SU-DHL-6 (cell line): Measurements from ENCODE around the gene FMN1.
"Not testable (repeated sequence)": the region's sequence is repeated elsewhere in the genome, so short reads cannot be mapped to it uniquely, and the experiment has no call there.

Experiments used
- H2AFZ ChIP-seq: fragments of 200-600 bp; sonication (generic); 2 replicates; pipeline ENCODE4 v1.6.1; 2014; ENCODE audit warnings: low read depth, mild to moderate bottlenecking, moderate library complexity, mixed read lengths, antibody characterized with exemption, low read length; ENCODE audit not compliant: severe bottlenecking
- H3F3A ChIP-seq: fragments of 200-600 bp; shearing (Covaris generic); 2 replicates; pipeline ENCODE4 v1.6.0; 2016; ENCODE audit warnings: antibody characterized with exemption, mild to moderate bottlenecking; ENCODE audit not compliant: insufficient read depth
- H3K27ac ChIP-seq: fragments of 200-600 bp; sonication (generic); 2 replicates; pipeline ENCODE4 v1.5.1; 2016; ENCODE audit warnings: low read depth, mild to moderate bottlenecking, low read length, moderate library complexity, mixed read lengths
- H3K27me3 ChIP-seq: fragments of 200-600 bp; sonication (generic), shearing (Covaris generic); 2 replicates; pipeline ENCODE4 v1.6.0; 2014; ENCODE audit warnings: mild to moderate bottlenecking, low read length
- H3K36me3 ChIP-seq: fragments of 200-600 bp; sonication (generic); 2 replicates; pipeline ENCODE4 v1.6.1; 2014; ENCODE audit warnings: mild to moderate bottlenecking, low read length, mixed read lengths
- H3K4me2 ChIP-seq: fragments of 300-600, 200-600 bp; shearing (Covaris generic), sonication (generic); 2 replicates; pipeline ENCODE4 v1.6.0; 2014; ENCODE audit warnings: low read length, low read depth, mild to moderate bottlenecking; ENCODE audit not compliant: poor library complexity, severe bottlenecking
- H3K4me3 ChIP-seq: fragments of 200-600 bp; sonication (generic); 2 replicates; pipeline ENCODE4 v1.5.1; 2014; ENCODE audit warnings: antibody characterized with exemption, low read length, mild to moderate bottlenecking, mixed read lengths; ENCODE audit not compliant: insufficient read depth, poor library complexity, severe bottlenecking
- H3K79me2 ChIP-seq: fragments of 200-600 bp; sonication (generic); 2 replicates; pipeline ENCODE4 v1.6.1; 2014; ENCODE audit warnings: mild to moderate bottlenecking, low read length, moderate library complexity; ENCODE audit not compliant: insufficient read depth
- H3K9ac ChIP-seq: fragments of 200-600 bp; sonication (generic); 2 replicates; pipeline ENCODE4 v1.7.0; 2014; ENCODE audit warnings: mild to moderate bottlenecking, low read length
- H3K9me2 ChIP-seq: fragments of 200-600 bp; sonication (generic); replicated peaks from 2 replicates; pipeline ENCODE4 v1.6.1; 2014; ENCODE audit warnings: low read length; ENCODE audit not compliant: insufficient read depth
- H3K9me3 ChIP-seq: fragments of 200-600 bp; sonication (generic); 2 replicates; pipeline ENCODE4 v1.6.1; 2014; ENCODE audit warnings: low read length, mixed read lengths; ENCODE audit not compliant: insufficient read depth
- H4K20me1 ChIP-seq: fragments of 200-600 bp; sonication (generic); 2 replicates; pipeline ENCODE4 v1.6.1; 2014; ENCODE audit warnings: low read depth, mild to moderate bottlenecking, antibody characterized with exemption, low read length, moderate library complexity, mixed read lengths
- EZH2phosphoT487 ChIP-seq: fragments of 200-600 bp; sonication (generic), shearing (Covaris generic); conservative IDR thresholded peaks from 2 replicates; pipeline ENCODE4 v1.6.1; 2018; ENCODE audit warnings: mild to moderate bottlenecking, antibody characterized with exemption, low read length, moderate library complexity, mixed read lengths
- TF ChIP-seq, protein P1 (sequence below): fragments of 200-600 bp; sonication (generic); IDR thresholded peaks from one replicate; pipeline ENCODE4 v1.5.1; 2017; ENCODE audit warnings: antibody characterized with exemption, mild to moderate bottlenecking, low read length, moderate library complexity; ENCODE audit not compliant: insufficient read depth, poor library complexity, severe bottlenecking

The FMN1 gene

DNA sequence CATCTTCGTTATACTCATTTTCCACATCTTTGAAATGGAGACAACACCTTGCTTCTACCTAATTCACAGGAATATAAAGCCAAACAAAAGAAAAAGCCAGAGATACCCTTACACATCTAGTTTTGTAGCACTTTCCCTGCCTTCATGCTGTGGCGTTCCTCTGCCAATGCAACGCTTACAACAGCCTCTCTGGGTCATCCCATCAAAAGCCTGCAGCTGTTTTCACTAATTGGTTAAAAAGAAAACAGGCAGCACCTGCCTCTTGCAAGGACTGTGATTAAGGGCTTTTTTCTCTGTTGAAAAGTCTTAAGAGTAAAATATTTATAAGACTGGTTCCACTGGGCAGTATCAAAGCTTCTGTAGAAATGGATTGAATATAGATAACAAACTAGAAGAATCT is 120.3 kb downstream of the FMN1 start:
- Histone ChIP-seq H4K20me1 (no peaks in the 10 kb centered on the region), H3K36me3 (no peaks in the 10 kb centered on the region), H3K4me2 (no peak overlapping the region), H3K27ac (no peak overlapping the region), H3K9me3 (no peaks in the 10 kb centered on the region), H2AFZ (no peak overlapping the region), H3K79me2 (no peaks in the 10 kb centered on the region), H3K4me3 (no peak overlapping the region), H3K9ac (no peak overlapping the region), H3K27me3 (no peaks in the 10 kb centered on the region), H3K9me2 (no peaks in the 10 kb centered on the region), H3F3A (no peaks in the 10 kb centered on the region)
- TF ChIP-seq, protein P1, sequence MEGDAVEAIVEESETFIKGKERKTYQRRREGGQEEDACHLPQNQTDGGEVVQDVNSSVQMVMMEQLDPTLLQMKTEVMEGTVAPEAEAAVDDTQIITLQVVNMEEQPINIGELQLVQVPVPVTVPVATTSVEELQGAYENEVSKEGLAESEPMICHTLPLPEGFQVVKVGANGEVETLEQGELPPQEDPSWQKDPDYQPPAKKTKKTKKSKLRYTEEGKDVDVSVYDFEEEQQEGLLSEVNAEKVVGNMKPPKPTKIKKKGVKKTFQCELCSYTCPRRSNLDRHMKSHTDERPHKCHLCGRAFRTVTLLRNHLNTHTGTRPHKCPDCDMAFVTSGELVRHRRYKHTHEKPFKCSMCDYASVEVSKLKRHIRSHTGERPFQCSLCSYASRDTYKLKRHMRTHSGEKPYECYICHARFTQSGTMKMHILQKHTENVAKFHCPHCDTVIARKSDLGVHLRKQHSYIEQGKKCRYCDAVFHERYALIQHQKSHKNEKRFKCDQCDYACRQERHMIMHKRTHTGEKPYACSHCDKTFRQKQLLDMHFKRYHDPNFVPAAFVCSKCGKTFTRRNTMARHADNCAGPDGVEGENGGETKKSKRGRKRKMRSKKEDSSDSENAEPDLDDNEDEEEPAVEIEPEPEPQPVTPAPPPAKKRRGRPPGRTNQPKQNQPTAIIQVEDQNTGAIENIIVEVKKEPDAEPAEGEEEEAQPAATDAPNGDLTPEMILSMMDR, result no peak
- no peak for TF ChIP-seq EZH2phosphoT487

DNA sequence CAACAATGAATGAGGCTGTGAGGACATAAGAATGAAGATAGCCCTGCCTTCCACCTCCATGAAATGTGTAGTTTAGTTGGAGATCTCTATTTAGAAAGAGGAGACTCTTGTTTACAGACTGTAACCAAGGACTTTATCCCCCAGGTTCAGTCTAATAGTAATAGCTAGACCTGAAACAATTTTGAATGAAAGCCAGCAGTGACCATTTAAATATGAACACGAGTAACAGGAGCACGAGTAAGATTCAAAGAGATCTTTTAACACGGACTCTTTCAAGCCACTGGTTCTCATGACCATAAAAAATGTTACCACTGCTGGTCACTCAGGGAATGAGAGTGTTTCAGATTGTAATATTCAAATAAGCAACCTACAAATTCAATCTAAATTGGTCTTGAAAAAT is 123.1 kb downstream of the FMN1 start:
- H3K4me3 ChIP-seq, result no peak overlapping the region
- H3F3A ChIP-seq, result no peaks in the 10 kb centered on the region
- TF ChIP-seq EZH2phosphoT487, result no peak
- TF ChIP-seq, protein P1, result no peak
- no peak overlapping the region for H3K9ac ChIP-seq
- no peaks in the 10 kb centered on the region for H3K9me2 ChIP-seq
- H3K4me2 ChIP-seq, result no peak overlapping the region
- H2AFZ ChIP-seq, result no peak overlapping the region
- no peaks in the 10 kb centered on the region for H3K27me3 ChIP-seq
- H4K20me1 ChIP-seq, result no peaks in the 10 kb centered on the region
- H3K9me3 ChIP-seq, result no peaks in the 10 kb centered on the region
- H3K27ac ChIP-seq, result no peak overlapping the region
- H3K79me2 ChIP-seq, result no peaks in the 10 kb centered on the region
- H3K36me3 ChIP-seq, result no peaks in the 10 kb centered on the region

DNA sequence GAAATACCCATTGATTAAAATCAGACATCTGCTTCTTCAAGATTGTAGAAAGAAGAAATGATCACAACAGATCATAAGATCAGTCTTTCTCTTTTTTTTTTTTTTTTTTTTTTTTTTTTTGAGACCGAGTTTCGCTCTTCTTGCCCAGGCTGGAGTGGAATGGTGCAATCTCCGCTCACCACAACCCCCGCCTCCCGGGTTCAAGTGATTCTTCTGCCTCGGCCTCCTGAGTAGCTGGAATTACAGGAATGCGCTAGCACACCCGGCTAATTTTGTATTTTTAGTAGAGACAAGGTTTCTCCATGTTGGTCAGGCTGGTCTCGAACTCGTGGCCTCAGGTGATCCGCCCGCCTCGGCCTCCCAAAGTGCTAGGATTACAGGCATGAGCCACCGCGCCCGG is 124.6 kb downstream of the FMN1 start:
- not testable (repeated sequence) for H3K36me3 ChIP-seq, H3K4me2 ChIP-seq, H3K4me3 ChIP-seq, H2AFZ ChIP-seq, H4K20me1 ChIP-seq, H3K79me2 ChIP-seq, H3K9ac ChIP-seq, H3K27me3 ChIP-seq, H3K9me2 ChIP-seq, H3K27ac ChIP-seq, H3K9me3 ChIP-seq, H3F3A ChIP-seq

DNA sequence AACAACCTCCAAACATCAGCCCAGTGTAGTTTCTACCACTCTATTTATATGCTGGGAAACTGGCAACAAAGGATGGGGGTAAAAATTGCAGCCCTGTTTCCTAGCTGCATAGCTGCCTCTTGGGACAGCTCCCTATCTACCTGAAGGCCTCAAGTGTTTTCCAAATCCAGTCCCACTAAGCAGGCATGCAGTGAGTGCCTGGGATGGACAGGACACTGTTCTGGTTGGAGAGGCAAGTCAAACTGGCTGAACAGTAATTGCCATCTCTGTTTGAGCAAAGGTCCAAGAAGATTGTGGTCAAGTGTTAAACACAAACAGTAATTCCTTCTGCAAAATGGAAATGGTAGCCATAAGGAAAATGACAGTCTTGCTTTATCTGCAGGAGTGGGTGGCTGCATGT is 125.4 kb downstream of the FMN1 start:
- H3K9ac ChIP-seq, result no peak overlapping the region

More for the DNA sequence above, 125.4 kb downstream of the FMN1 start:
- Histone ChIP-seq H3F3A (no peaks in the 10 kb centered on the region), H3K79me2 (no peaks in the 10 kb centered on the region), H2AFZ (no peak overlapping the region), H3K4me3 (no peak overlapping the region), H3K27me3 (no peaks in the 10 kb centered on the region), H3K9me2 (no peaks in the 10 kb centered on the region), H3K4me2 (no peak overlapping the region), H4K20me1 (no peaks in the 10 kb centered on the region), H3K27ac (no peak overlapping the region), H3K9me3 (no peaks in the 10 kb centered on the region), H3K36me3 (no peaks in the 10 kb centered on the region)
- TF ChIP-seq, protein P1, result no peak
- no peak for TF ChIP-seq EZH2phosphoT487
